Neural progenitor cell (in vitro differentiated cells): ENCODE data around the gene GLIS2.

Experiments
- EZH2 ChIP-seq: fragments of 200-600 bp; sonication (generic); IDR thresholded peaks from 2 replicates; pipeline ENCODE4 v1.6.1; 2017; ENCODE audit warnings: antibody characterized with exemption, mild to moderate bottlenecking, moderate library complexity
- EZH2phosphoT487 ChIP-seq: fragments of 200-600 bp; sonication (generic); IDR thresholded peaks from 2 replicates; pipeline ENCODE4 v1.6.1; 2017; ENCODE audit warnings: antibody characterized with exemption
- TF ChIP-seq, protein P1 (sequence below): fragments of 200-600 bp; sonication (generic); IDR thresholded peaks from 2 replicates; pipeline ENCODE4 v1.5.1; 2017; ENCODE audit warnings: antibody characterized with exemption, mild to moderate bottlenecking

DNA sequence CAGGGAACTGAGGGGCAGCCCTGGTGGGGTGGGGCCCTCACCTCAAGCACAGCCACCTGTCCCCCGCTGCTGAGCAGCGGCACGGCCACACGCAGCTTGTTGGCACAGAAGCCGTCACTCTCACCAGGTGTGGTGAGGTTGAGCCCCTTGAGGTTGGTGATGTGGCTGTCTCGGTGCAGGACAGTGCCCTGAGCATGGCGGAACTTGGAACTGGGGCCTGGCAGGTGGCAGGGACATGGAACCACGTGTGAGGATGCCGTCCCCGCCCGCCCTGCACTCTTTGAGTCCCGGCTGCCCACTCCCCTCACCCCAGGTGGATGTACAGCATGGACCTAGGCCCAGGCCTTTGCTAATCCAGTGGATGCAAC is 46.1 kb downstream of the GLIS2 start:
- TF ChIP-seq, protein P1, sequence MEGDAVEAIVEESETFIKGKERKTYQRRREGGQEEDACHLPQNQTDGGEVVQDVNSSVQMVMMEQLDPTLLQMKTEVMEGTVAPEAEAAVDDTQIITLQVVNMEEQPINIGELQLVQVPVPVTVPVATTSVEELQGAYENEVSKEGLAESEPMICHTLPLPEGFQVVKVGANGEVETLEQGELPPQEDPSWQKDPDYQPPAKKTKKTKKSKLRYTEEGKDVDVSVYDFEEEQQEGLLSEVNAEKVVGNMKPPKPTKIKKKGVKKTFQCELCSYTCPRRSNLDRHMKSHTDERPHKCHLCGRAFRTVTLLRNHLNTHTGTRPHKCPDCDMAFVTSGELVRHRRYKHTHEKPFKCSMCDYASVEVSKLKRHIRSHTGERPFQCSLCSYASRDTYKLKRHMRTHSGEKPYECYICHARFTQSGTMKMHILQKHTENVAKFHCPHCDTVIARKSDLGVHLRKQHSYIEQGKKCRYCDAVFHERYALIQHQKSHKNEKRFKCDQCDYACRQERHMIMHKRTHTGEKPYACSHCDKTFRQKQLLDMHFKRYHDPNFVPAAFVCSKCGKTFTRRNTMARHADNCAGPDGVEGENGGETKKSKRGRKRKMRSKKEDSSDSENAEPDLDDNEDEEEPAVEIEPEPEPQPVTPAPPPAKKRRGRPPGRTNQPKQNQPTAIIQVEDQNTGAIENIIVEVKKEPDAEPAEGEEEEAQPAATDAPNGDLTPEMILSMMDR = no peak
- TF ChIP-seq EZH2 (no peak), EZH2phosphoT487 (no peak)
